Thoracic aorta (tissue), 2 donors: ENCODE results near the gene ANKFN1. TPM values are rescaled to one million over a fixed set of nuclear protein-coding genes. Genes with fewer than 3 reads are reported as not detected.

Experiments used
- ATAC-seq: fragments of 150-250 bp; one replicate; pipeline ENCODE4 v1.8.0; 2017; ENCODE audit warnings: low read depth; ENCODE audit not compliant: insufficient number of reproducible peaks, low FRiP score
- DNase-seq: peaks from one replicate; pipeline ENCODE4 v3.0.0-alpha.2; 2020; ENCODE audit warnings: low spot score
- H3K27ac ChIP-seq, 2 donors: fragments of 200-600 bp; sonication (generic); 1 replicate in 1 of 2; 2 replicates in 1 of 2; pipeline ENCODE4 v1.5.1; 2016; ENCODE audit warnings: mild to moderate bottlenecking in 2 of 2, moderate library complexity in 2 of 2
- H3K27me3 ChIP-seq: fragments of 200-600 bp; sonication (generic); replicated peaks from 2 replicates; pipeline ENCODE4 v1.6.0; 2016; ENCODE audit warnings: mild to moderate bottlenecking; ENCODE audit not compliant: insufficient read depth
- H3K36me3 ChIP-seq: fragments of 200-600 bp; sonication (generic); one replicate; pipeline ENCODE4 v1.5.1; 2016
- H3K4me1 ChIP-seq, 2 donors: fragments of 200-600 bp; sonication (generic); 1 replicate in 1 of 2; 2 replicates in 1 of 2; pipeline versions ENCODE4 v1.5.1 to v1.6.0; 2016; ENCODE audit warnings: low read depth in 2 of 2, mild to moderate bottlenecking in 1 of 2; ENCODE audit not compliant: control insufficient read depth in 1 of 2
- H3K4me3 ChIP-seq: fragments of 200-600 bp; sonication (generic); 2 replicates; pipeline ENCODE4 v1.5.1; 2016; ENCODE audit warnings: mild to moderate bottlenecking
- H3K9me3 ChIP-seq: fragments of 200-600 bp; sonication (generic); 2 replicates; pipeline ENCODE4 v1.5.1; 2016
- CTCF ChIP-seq: fragments of 200-600 bp; sonication (generic); IDR thresholded peaks from one replicate; pipeline ENCODE4 v1.5.1; 2019; ENCODE audit warnings: antibody characterized with exemption
- total RNA-seq, 2 donors: library from RNA; depleted of rRNA; stranded (reverse); fragments of >200 nt; gene quantifications; one replicate each; pipeline versions ENCODE4 v1.1.0 to v1.2.3, GENCODE V29; 2016

The ANKFN1 gene
- total RNA-seq, 2 donors from 2014 or later, result 0.68 TPM; not detected in 1

- H3K9me3 ChIP-seq, result no peaks in the 10 kb centered on the region
- no peak for TF ChIP-seq CTCF
- H3K4me3 ChIP-seq, result no peak overlapping the region
- H3K27me3 ChIP-seq, result no peaks in the 10 kb centered on the region
- ATAC-seq (no peak), DNase-seq (no peak)
- H3K4me1 ChIP-seq, result no peaks in the 10 kb centered on the region
- no peak overlapping the region for H3K27ac ChIP-seq
- H3K36me3 ChIP-seq, result no peaks in the 10 kb centered on the region
These were observed 27.1 kb upstream of the ANKFN1 start for GRCh38 chr17:56125830-56126819.

GRCh38 chr17:56130026-56130425, 23.2 kb upstream of the ANKFN1 start:
- no peaks in the 10 kb centered on the region for H3K27me3 ChIP-seq
- no peak overlapping the region for H3K27ac ChIP-seq
- H3K4me1 ChIP-seq, result no peaks in the 10 kb centered on the region
- H3K4me3 ChIP-seq, result no peak overlapping the region
- DNase-seq (no peak), ATAC-seq (no peak)
- H3K9me3 ChIP-seq, result no peaks in the 10 kb centered on the region
- no peaks in the 10 kb centered on the region for H3K36me3 ChIP-seq
- no peak for TF ChIP-seq CTCF

- ATAC-seq, result no peak
These were observed 22.6 kb upstream of the ANKFN1 start for GRCh38 chr17:56130631-56131030.

GRCh38 chr17:56131431-56131830, 21.8 kb upstream of the ANKFN1 start:
- no peaks in the 10 kb centered on the region for H3K36me3 ChIP-seq
- ATAC-seq (no peak), DNase-seq (no peak)
- no peak for TF ChIP-seq CTCF
- no peak overlapping the region for H3K27ac ChIP-seq
- no peak overlapping the region for H3K4me3 ChIP-seq
- H3K9me3 ChIP-seq, result no peaks in the 10 kb centered on the region
- H3K27me3 ChIP-seq, result no peaks in the 10 kb centered on the region
- H3K4me1 ChIP-seq, result no peaks in the 10 kb centered on the region

More at GRCh38 chr17:56130631-56131030, 22.6 kb upstream of the ANKFN1 start:
- Histone ChIP-seq H3K4me1 (no peaks in the 10 kb centered on the region), H3K27ac (no peak overlapping the region), H3K9me3 (no peaks in the 10 kb centered on the region), H3K27me3 (no peaks in the 10 kb centered on the region), H3K36me3 (no peaks in the 10 kb centered on the region), H3K4me3 (no peak overlapping the region)
- no peak for TF ChIP-seq CTCF
- DNase-seq, result no peak

- no peak for ATAC-seq
- Histone ChIP-seq H3K4me1 (no peaks in the 10 kb centered on the region), H3K9me3 (no peaks in the 10 kb centered on the region), H3K27me3 (no peaks in the 10 kb centered on the region), H3K36me3 (no peaks in the 10 kb centered on the region), H3K27ac (no peak overlapping the region), H3K4me3 (no peak overlapping the region)
- no peak for TF ChIP-seq CTCF
- DNase-seq, result no peak
These were observed 17.0 kb upstream of the ANKFN1 start for GRCh38 chr17:56136301-56136700.
